Lower lobe of right lung (tissue), 2 donors: Measurements from ENCODE around the gene KANK4. TPM values are rescaled to one million over a fixed set of nuclear protein-coding genes. Genes with fewer than 3 reads are reported as not detected.
A peak's percentile ranks its signal among the peaks of the same experiment; 100 is the strongest.
"Not testable (repeated sequence)": the region's sequence is repeated elsewhere in the genome, so short reads cannot be mapped to it uniquely, and the experiment has no call there.

Source experiments
- ATAC-seq, 2 donors: fragments of 200-7000 bp; cut with Tn5 transposase; one replicate each; pipeline ENCODE4 v1.9.1; 2020 to 2022; ENCODE audit warnings: mild to moderate bottlenecking in 2 of 2, moderate library complexity in 2 of 2
- DNase-seq: peaks from one replicate; pipeline ENCODE4 v3.0.0-alpha.2; 2020
- H3K27ac ChIP-seq: fragments of 200-600 bp; one replicate; pipeline ENCODE4 v1.8.0; 2022
- H3K27me3 ChIP-seq: fragments of 200-600 bp; one replicate; pipeline ENCODE4 v1.8.0; 2022; ENCODE audit warnings: low read depth
- H3K36me3 ChIP-seq: fragments of 200-600 bp; one replicate; pipeline ENCODE4 v1.8.0; 2022; ENCODE audit warnings: mild to moderate bottlenecking
- H3K4me1 ChIP-seq: fragments of 200-600 bp; one replicate; pipeline ENCODE4 v1.8.0; 2022
- H3K4me3 ChIP-seq: fragments of 200-600 bp; one replicate; pipeline ENCODE4 v1.8.0; 2022; ENCODE audit warnings: mild to moderate bottlenecking
- H3K9me3 ChIP-seq: fragments of 200-600 bp; one replicate; pipeline ENCODE4 v1.8.0; 2022
- intact Hi-C: fragments of 100-400 bp; cut with DNase I; formaldehyde crosslinking; loops from one replicate; pipeline ENCODE4 v1.11.0; 2022
- total RNA-seq: library from RNA; stranded (reverse); fragmentation: NEBNext Ultra II Directional; extraction: Animal tissue kit (Norgen Biotek cat#: 25700); gene quantifications from one replicate; pipeline ENCODE4 v1.2.1, GENCODE V29; 2021
- TF ChIP-seq, protein P1 (sequence below): fragments of 200-600 bp; IDR thresholded peaks from one replicate; pipeline ENCODE4 v1.8.0; 2022; ENCODE audit warnings: antibody characterized with exemption, mild to moderate bottlenecking
- donor health status: DM: no; HTN: yes; CAD: no; lungs with severe emphysema.

KANK4 gene
- total RNA-seq, 1 donor from 2014 or later, result 4.4 TPM

DNA sequence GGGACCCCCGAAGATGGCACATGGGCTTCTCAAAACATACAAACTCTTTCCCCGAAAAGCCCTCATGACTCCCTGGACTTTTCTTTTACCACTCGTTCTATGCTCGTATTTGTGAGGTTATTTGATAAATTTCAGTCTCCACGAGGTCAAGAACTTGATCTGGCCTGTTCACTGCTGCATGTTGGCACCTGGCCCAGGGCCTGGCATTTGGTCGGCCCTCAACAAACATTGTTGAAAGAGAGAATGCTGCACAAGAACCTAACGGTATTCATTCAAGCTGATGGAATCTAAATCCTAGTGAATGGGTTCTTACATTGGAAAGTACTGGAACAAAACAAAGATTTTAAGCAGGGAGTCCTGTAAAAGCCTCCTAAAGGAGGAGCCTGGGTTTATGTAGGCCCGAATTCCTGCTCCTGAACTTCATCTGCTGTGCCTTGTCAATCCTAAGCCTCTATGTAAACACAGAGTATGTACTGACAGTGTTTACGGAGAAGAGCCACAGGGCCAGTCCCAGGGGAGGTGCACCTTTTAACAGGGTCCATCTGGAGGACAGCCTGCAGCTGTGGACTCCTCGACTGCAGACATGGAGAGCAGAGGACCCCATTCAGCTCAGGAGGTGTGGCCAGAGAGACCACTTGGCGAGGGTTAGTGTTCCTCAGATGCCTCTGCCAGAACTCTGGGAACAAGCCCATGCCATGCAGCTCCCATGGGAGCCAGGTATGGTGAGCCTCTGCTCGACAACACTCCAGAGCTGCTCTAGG lies 77.7 kb downstream of the KANK4 start:
- intact Hi-C loops, result no loop called here
- Histone ChIP-seq H3K4me1 (peaks cover 6% of the 10 kb centered on the region), H3K27ac (no peak overlapping the region), H3K4me3 (no peak overlapping the region), H3K36me3 (no peaks in the 10 kb centered on the region), H3K9me3 (no peaks in the 10 kb centered on the region), H3K27me3 (no peaks in the 10 kb centered on the region)
- DNase-seq, result peak; percentile 63
- ATAC-seq, result peak in 1 of 2 donors; percentile 65
- TF ChIP-seq, protein P1, sequence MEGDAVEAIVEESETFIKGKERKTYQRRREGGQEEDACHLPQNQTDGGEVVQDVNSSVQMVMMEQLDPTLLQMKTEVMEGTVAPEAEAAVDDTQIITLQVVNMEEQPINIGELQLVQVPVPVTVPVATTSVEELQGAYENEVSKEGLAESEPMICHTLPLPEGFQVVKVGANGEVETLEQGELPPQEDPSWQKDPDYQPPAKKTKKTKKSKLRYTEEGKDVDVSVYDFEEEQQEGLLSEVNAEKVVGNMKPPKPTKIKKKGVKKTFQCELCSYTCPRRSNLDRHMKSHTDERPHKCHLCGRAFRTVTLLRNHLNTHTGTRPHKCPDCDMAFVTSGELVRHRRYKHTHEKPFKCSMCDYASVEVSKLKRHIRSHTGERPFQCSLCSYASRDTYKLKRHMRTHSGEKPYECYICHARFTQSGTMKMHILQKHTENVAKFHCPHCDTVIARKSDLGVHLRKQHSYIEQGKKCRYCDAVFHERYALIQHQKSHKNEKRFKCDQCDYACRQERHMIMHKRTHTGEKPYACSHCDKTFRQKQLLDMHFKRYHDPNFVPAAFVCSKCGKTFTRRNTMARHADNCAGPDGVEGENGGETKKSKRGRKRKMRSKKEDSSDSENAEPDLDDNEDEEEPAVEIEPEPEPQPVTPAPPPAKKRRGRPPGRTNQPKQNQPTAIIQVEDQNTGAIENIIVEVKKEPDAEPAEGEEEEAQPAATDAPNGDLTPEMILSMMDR, result no peak

DNA sequence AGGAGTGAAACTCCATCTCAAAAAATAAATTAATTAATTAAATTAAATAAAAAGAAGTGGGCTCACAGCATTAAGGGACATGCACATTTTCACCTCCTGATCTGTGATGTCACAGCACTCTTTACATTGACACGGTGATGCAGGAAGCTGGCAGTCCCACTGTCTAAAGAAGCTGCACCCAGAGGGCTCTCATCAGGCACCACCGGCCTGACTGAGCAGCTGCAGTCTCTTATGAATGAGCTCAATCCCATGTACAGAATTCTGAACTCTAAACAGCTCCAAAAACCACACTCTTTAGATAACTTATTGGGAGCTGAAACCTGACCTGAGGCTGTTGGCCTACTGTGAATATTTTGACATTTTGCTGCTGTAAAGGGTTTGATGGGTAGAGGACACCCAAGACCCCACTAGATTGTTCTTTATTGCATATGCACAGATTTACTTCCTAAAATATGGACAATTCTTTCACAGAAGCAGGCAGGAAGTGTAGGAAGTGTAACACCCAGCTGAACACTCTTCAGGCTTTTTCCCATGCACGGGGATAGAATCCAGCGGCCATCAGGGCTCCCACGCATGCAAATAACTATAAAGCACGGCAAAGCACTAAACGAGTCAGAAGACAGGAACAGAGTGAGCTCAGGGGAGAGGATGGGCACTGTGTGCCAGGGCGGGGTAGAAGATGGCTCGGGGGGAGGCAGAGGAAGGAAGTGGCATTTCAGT lies 78.4 kb downstream of the KANK4 start:
- H3K27ac ChIP-seq, result no peak overlapping the region
- no peaks in the 10 kb centered on the region for H3K27me3 ChIP-seq
- intact Hi-C loops, result no loop called here
- H3K4me1 ChIP-seq, result peaks cover 6% of the 10 kb centered on the region
- DNase-seq (no peak), ATAC-seq (no peak)
- TF ChIP-seq, protein P1, result no peak
- H3K36me3 ChIP-seq, result no peaks in the 10 kb centered on the region
- H3K4me3 ChIP-seq, result no peak overlapping the region
- no peaks in the 10 kb centered on the region for H3K9me3 ChIP-seq

GRCh38 chr1:62239652-62240403 lies 79.4 kb downstream of the KANK4 start:
- H3K27ac ChIP-seq, H3K4me3 ChIP-seq, intact Hi-C loops: not testable (repeated sequence)

GRCh38 chr1:62238507-62238906 lies 80.7 kb downstream of the KANK4 start:
- H3K27me3 ChIP-seq, result no peaks in the 10 kb centered on the region
- H3K4me1 ChIP-seq, result peaks cover 6% of the 10 kb centered on the region
- TF ChIP-seq, protein P1, result no peak
- H3K9me3 ChIP-seq, result no peaks in the 10 kb centered on the region
- intact Hi-C loops, result no loop called here
- H3K27ac ChIP-seq, result no peak overlapping the region
- no peak for ATAC-seq
- no peaks in the 10 kb centered on the region for H3K36me3 ChIP-seq
- DNase-seq, result no peak
- no peak overlapping the region for H3K4me3 ChIP-seq

More at GRCh38 chr1:62239652-62240403, 79.4 kb downstream of the KANK4 start:
- not testable (repeated sequence) for H3K4me1 ChIP-seq, H3K27me3 ChIP-seq, H3K9me3 ChIP-seq, DNase-seq, ATAC-seq, H3K36me3 ChIP-seq

GRCh38 chr1:62237950-62238374 lies 81.3 kb downstream of the KANK4 start:
- Histone ChIP-seq H3K4me1 (peaks cover 6% of the 10 kb centered on the region), H3K27ac (no peak overlapping the region), H3K9me3 (no peaks in the 10 kb centered on the region), H3K36me3 (no peaks in the 10 kb centered on the region), H3K4me3 (no peak overlapping the region), H3K27me3 (no peaks in the 10 kb centered on the region)
- ATAC-seq, result no peak
- intact Hi-C loops, result no loop called here
- TF ChIP-seq, protein P1, result no peak
- no peak for DNase-seq
